ENCODE results near the gene RP2. TPM values are rescaled to one million over a fixed set of nuclear protein-coding genes. Genes with fewer than 3 reads are reported as not detected.

RP2 gene
- total and polyA plus RNA-seq, 9 donors: 4.8 to 9.5 (median 7.0) TPM

- Histone ChIP-seq H3K36me3 (no peaks in the 10 kb centered on the region), H3K9me3 (no peaks in the 10 kb centered on the region), H3K4me3 (no peak overlapping the region), H3K4me1 (ENCODE audit: insufficient read depth) (no peaks in the 10 kb centered on the region), H3K27me3 (no peaks in the 10 kb centered on the region), H3K27ac (no peak overlapping the region)
- 59 to 71% (median 61%) methylated on average over 2 of the region's 2 CpGs for WGBS, 3 donors
- DNase-seq: no peak
- intact Hi-C loops (cut with DNase I): loop anchor here in 1 of 4 donors (5.0 kb wide), 2 partner anchors 123 to 188 kb away; no protein-coding TSS in a partner anchor
- TF ChIP-seq, protein P1, sequence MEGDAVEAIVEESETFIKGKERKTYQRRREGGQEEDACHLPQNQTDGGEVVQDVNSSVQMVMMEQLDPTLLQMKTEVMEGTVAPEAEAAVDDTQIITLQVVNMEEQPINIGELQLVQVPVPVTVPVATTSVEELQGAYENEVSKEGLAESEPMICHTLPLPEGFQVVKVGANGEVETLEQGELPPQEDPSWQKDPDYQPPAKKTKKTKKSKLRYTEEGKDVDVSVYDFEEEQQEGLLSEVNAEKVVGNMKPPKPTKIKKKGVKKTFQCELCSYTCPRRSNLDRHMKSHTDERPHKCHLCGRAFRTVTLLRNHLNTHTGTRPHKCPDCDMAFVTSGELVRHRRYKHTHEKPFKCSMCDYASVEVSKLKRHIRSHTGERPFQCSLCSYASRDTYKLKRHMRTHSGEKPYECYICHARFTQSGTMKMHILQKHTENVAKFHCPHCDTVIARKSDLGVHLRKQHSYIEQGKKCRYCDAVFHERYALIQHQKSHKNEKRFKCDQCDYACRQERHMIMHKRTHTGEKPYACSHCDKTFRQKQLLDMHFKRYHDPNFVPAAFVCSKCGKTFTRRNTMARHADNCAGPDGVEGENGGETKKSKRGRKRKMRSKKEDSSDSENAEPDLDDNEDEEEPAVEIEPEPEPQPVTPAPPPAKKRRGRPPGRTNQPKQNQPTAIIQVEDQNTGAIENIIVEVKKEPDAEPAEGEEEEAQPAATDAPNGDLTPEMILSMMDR (IDR thresholded peaks at IDR 0.05): no peak
- TF ChIP-seq POLR2A (IDR thresholded peaks at IDR 0.05) (no peak), EP300 (IDR thresholded peaks at IDR 0.05) (no peak)
Observed at GRCh38 chrX:46904626-46905025, 67.8 kb downstream of the RP2 start.

GRCh38 chrX:46910415-46910814 is 73.6 kb downstream of the RP2 start:
- H3K4me3 ChIP-seq: no peak overlapping the region
- no peak overlapping the region for H3K27ac ChIP-seq
- H3K36me3 ChIP-seq: no peaks in the 10 kb centered on the region
- H3K9me3 ChIP-seq: no peaks in the 10 kb centered on the region
- TF ChIP-seq EP300 (IDR thresholded peaks at IDR 0.05) (no peak), POLR2A (IDR thresholded peaks at IDR 0.05) (no peak)
- TF ChIP-seq, protein P1 (IDR thresholded peaks at IDR 0.05): no peak
- H3K4me1 ChIP-seq (ENCODE audit: insufficient read depth): no peaks in the 10 kb centered on the region
- intact Hi-C loops (cut with DNase I): no loop called here
- no peak for DNase-seq
- no peaks in the 10 kb centered on the region for H3K27me3 ChIP-seq
- WGBS, 3 donors: 80 to 92% (median 89%) methylated on average over 3 of the region's 3 CpGs

DNA sequence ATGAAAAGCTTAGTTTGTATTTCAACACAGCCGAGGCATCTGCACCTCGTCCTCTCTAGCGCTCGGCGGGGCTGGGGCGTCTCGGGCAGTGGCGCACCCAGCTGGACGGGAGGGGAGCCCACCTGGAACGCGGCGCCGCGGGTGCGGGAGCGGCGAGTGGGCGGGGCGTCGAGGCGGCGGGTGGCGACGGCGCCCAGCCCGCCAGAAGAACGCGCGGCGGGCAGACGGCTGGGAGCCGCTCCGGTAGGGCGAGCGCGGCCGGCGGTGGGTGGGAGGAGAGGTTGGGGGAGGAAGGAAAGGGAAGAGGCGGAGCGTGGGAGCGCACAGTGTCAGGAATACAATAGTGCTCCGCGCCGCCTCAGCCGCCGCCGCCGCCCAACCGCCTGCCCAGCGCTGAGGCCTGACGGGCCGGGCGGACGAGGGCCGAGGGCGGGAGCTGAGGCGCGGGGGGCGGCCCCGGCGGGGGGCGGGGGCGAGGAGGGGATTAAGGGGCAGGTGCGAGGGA is 75.3 kb downstream of the RP2 start, which contains the start of gene JADE3:
Gene JADE3 (plus strand): TSS at position 324 of the 505 bp plus-strand sequence. CDS start 72,474 bp downstream, outside the sequence.
- WGBS, 3 donors: 38 to 48% (median 38%) methylated on average over 54 to 64 of the region's 64 CpGs
- DNase-seq: peak; percentile 70 to 81 (median 76)
- intact Hi-C loops (cut with DNase I): no loop called here
- TF ChIP-seq, protein P1 (IDR thresholded peaks at IDR 0.05): no peak
- TF ChIP-seq POLR2A (IDR thresholded peaks at IDR 0.05): no peak
- no peak for TF ChIP-seq EP300 (IDR thresholded peaks at IDR 0.05)
- Histone ChIP-seq H3K27me3 (no peaks in the 10 kb centered on the region), H3K9me3 (no peaks in the 10 kb centered on the region), H3K36me3 (no peaks in the 10 kb centered on the region), H3K4me1 (ENCODE audit: insufficient read depth) (no peaks in the 10 kb centered on the region), H3K27ac (peak within 1 kb of the TSS in 1 of 2 donors; percentile 57), H3K4me3 (peak within 1 kb of the TSS; percentile 66)

- DNase-seq: peak; percentile 26 to 63 (median 43)
- Histone ChIP-seq H3K27me3 (no peaks in the 10 kb centered on the region), H3K36me3 (no peaks in the 10 kb centered on the region), H3K9me3 (no peaks in the 10 kb centered on the region), H3K4me3 (peak overlapping the region; percentile 66), H3K27ac (peak overlapping the region in 1 of 2 donors; percentile 57), H3K4me1 (ENCODE audit: insufficient read depth) (no peaks in the 10 kb centered on the region)
- TF ChIP-seq, protein P1 (IDR thresholded peaks at IDR 0.05): peak in 2 of 3 donors; percentile 40 to 48
- no peak for TF ChIP-seq EP300 (IDR thresholded peaks at IDR 0.05)
- TF ChIP-seq POLR2A (IDR thresholded peaks at IDR 0.05): no peak
- 42 to 47% (median 44%) methylated on average over 98 to 109 of the region's 109 CpGs for WGBS, 3 donors
- intact Hi-C loops (cut with DNase I): no loop called here
Observed at GRCh38 chrX:46912603-46913491, 76.0 kb downstream of the RP2 start.
